Fibroblast of lung (primary cell): ENCODE results near the gene RNF11. TPM values are rescaled to one million over a fixed set of nuclear protein-coding genes. Genes with fewer than 3 reads are reported as not detected.

Experiments used
- DNase-seq, 2 donors: peaks; one replicate each; pipeline versions ENCODE4 v3.0.0 to v3.0.0-alpha.2; 2010; ENCODE audit warnings: low read depth in 2 of 2
- H2AFZ ChIP-seq: 2 replicates; pipeline ENCODE4 v1.5.1; 2012; ENCODE audit warnings: low read length, control low read depth, inconsistent platforms
- H3K27ac ChIP-seq: 2 replicates; pipeline ENCODE4 v1.5.1; 2011; ENCODE audit warnings: low read length, control low read depth; ENCODE audit not compliant: insufficient read depth
- H3K27me3 ChIP-seq: 2 replicates; pipeline ENCODE4 v1.5.1; 2011; ENCODE audit warnings: mild to moderate bottlenecking, low read length; ENCODE audit not compliant: control insufficient read depth, insufficient read depth
- H3K36me3 ChIP-seq: 2 replicates; pipeline ENCODE4 v1.5.1; 2011; ENCODE audit warnings: low read length; ENCODE audit not compliant: control insufficient read depth, insufficient read depth
- H3K4me1 ChIP-seq: 2 replicates; pipeline ENCODE4 v1.5.1; 2011; ENCODE audit warnings: low read length; ENCODE audit not compliant: control insufficient read depth, insufficient read depth; ENCODE audit errors: extremely low read depth
- H3K4me2 ChIP-seq: 2 replicates; pipeline ENCODE4 v1.5.1; 2011; ENCODE audit warnings: low read length, control low read depth; ENCODE audit not compliant: insufficient read depth; ENCODE audit errors: extremely low read depth
- H3K4me3 ChIP-seq, 4 experiments: fragments of 200-600 bp in 1 of 4; sonication (generic) in 1 of 4; replicated peaks in 1 of 4; 2 replicates each; pipeline ENCODE4 v1.5.1; 2011 to 2016; ENCODE audit warnings: low read length in 4 of 4, low read depth in 3 of 4, mild to moderate bottlenecking in 3 of 4, control low read depth in 2 of 4, inconsistent platforms in 1 of 4, mixed read lengths in 1 of 4; ENCODE audit not compliant: insufficient read depth in 1 of 4; ENCODE audit errors: control extremely low read depth in 1 of 4
- H3K79me2 ChIP-seq: 2 replicates; pipeline ENCODE4 v1.5.1; 2012; ENCODE audit warnings: mild to moderate bottlenecking, low read length, inconsistent platforms; ENCODE audit not compliant: control insufficient read depth, insufficient read depth
- H3K9ac ChIP-seq: 2 replicates; pipeline ENCODE4 v1.5.1; 2011; ENCODE audit warnings: mild to moderate bottlenecking, low read length, control low read depth; ENCODE audit not compliant: insufficient read depth
- H3K9me3 ChIP-seq: 2 replicates; pipeline ENCODE4 v1.5.1; 2012; ENCODE audit warnings: low read depth, low read length; ENCODE audit not compliant: control insufficient read depth, insufficient read depth
- H4K20me1 ChIP-seq: 2 replicates; pipeline ENCODE4 v1.5.1; 2011; ENCODE audit warnings: low read length; ENCODE audit not compliant: control insufficient read depth, insufficient read depth; ENCODE audit errors: extremely low read depth
- CTCF ChIP-seq, 2 donors: IDR thresholded peaks in 1 of 2; conservative IDR thresholded peaks in 1 of 2; 1 replicate in 1 of 2; 2 replicates in 1 of 2; pipeline ENCODE4 v1.5.1; 2011 to 2012; ENCODE audit warnings: low read length in 2 of 2, control low read depth in 1 of 2, inconsistent platforms in 1 of 2, low read depth in 1 of 2, mild to moderate bottlenecking in 1 of 2
- EZH2 ChIP-seq: IDR thresholded peaks from 2 replicates; pipeline ENCODE4 v1.5.1; 2012; ENCODE audit warnings: low read length, control low read depth, mild to moderate bottlenecking; ENCODE audit errors: missing control alignments
- polyA plus RNA-seq, 2 donors: library from polyadenylated mRNA; depleted of rRNA in 1 of 2; stranded (reverse) in 1 of 2; unstranded in 1 of 2; fragments of >200 nt; gene quantifications; 2 replicates each; pipeline ENCODE4 v1.2.1, GENCODE V29; 2011 to 2012; ENCODE audit warnings: missing spikeins in 1 of 2
- total RNA-seq: library from RNA; depleted of rRNA; stranded (reverse); fragments of >200 nt; gene quantifications from 2 replicates; pipeline ENCODE4 v1.2.1, GENCODE V29; 2014

Gene RNF11
- total and polyA plus RNA-seq, 2 donors (not counting 1 experiment from before 2014, with no cell fraction given): 116 to 209 TPM

GRCh38 chr1:51264451-51264850, 28.4 kb downstream of the RNF11 start:
- H3K4me1 ChIP-seq: peaks cover 20% of the 10 kb centered on the region
- DNase-seq: peak; percentile 91 to 99
- peaks cover 42% of the 10 kb centered on the region for H3K79me2 ChIP-seq
- H3K27me3 ChIP-seq: no peaks in the 10 kb centered on the region
- no peak overlapping the region for H2AFZ ChIP-seq
- peak overlapping the region; percentile 60 for H3K4me2 ChIP-seq
- no peak for TF ChIP-seq EZH2
- TF ChIP-seq CTCF (conservative IDR thresholded peaks at IDR 0.05 in 1 of 2, IDR thresholded peaks at IDR 0.05 in 1 of 2; ENCODE audit: low read depth in 1 of 2, low read length in 2 of 2): no peak
- H3K36me3 ChIP-seq: no peaks in the 10 kb centered on the region
- peak overlapping the region; percentile 18 for H3K27ac ChIP-seq
- H3K9me3 ChIP-seq: no peaks in the 10 kb centered on the region
- no peaks in the 10 kb centered on the region for H4K20me1 ChIP-seq
- H3K9ac ChIP-seq: no peak overlapping the region
- no peak overlapping the region for H3K4me3 ChIP-seq

GRCh38 chr1:51265618-51266017, 29.5 kb downstream of the RNF11 start:
- TF ChIP-seq CTCF (conservative IDR thresholded peaks at IDR 0.05 in 1 of 2, IDR thresholded peaks at IDR 0.05 in 1 of 2; ENCODE audit: low read depth in 1 of 2, low read length in 2 of 2) (no peak), EZH2 (no peak)
- no peaks in the 10 kb centered on the region for H3K36me3 ChIP-seq
- peaks cover 34% of the 10 kb centered on the region for H3K79me2 ChIP-seq
- H3K9ac ChIP-seq: no peak overlapping the region
- no peaks in the 10 kb centered on the region for H4K20me1 ChIP-seq
- H3K4me2 ChIP-seq: no peak overlapping the region
- no peak for DNase-seq
- no peaks in the 10 kb centered on the region for H3K27me3 ChIP-seq
- no peak overlapping the region for H3K4me3 ChIP-seq
- H3K4me1 ChIP-seq: peaks cover 20% of the 10 kb centered on the region
- no peak overlapping the region for H2AFZ ChIP-seq
- H3K27ac ChIP-seq: no peak overlapping the region
- H3K9me3 ChIP-seq: no peaks in the 10 kb centered on the region

- Histone ChIP-seq H3K9me3 (no peaks in the 10 kb centered on the region), H3K4me2 (no peak overlapping the region), H2AFZ (no peak overlapping the region), H3K27ac (no peak overlapping the region), H3K79me2 (peaks cover 33% of the 10 kb centered on the region), H3K4me3 (no peak overlapping the region), H3K4me1 (peaks cover 17% of the 10 kb centered on the region), H3K9ac (no peak overlapping the region), H4K20me1 (no peaks in the 10 kb centered on the region), H3K36me3 (no peaks in the 10 kb centered on the region), H3K27me3 (no peaks in the 10 kb centered on the region)
- TF ChIP-seq EZH2 (no peak), CTCF (conservative IDR thresholded peaks at IDR 0.05 in 1 of 2, IDR thresholded peaks at IDR 0.05 in 1 of 2; ENCODE audit: low read depth in 1 of 2, low read length in 2 of 2) (no peak)
- DNase-seq: no peak
Observed at GRCh38 chr1:51266181-51266580, 30.1 kb downstream of the RNF11 start.
